GM13977 (cell line): ENCODE results near the gene IRX2.

Experiments
- DNase-seq: peaks from one replicate; pipeline ENCODE4 v3.0.0; 2012; ENCODE audit warnings: low spot score
- CTCF ChIP-seq: IDR thresholded peaks from 2 replicates; pipeline ENCODE4 v1.5.1; 2012; ENCODE audit warnings: mild to moderate bottlenecking, control low read depth; ENCODE audit not compliant: insufficient read depth; ENCODE audit errors: extremely low read depth, missing control alignments
- in situ Hi-C: fragments of 300-500 bp; cut with MboI; formaldehyde crosslinking; loops from one replicate; pipeline ENCODE4 v1.12.0; 2022; ENCODE audit warnings: low sequenced_read_pairs, low pct_unique_long_range_greater_than_20kb, mixed read lengths, inconsistent platforms; ENCODE audit not compliant: unreplicated experiment

The IRX2 gene

GRCh38 chr5:2711446-2712425 lies 39.7 kb downstream of the IRX2 start:
- in situ Hi-C loops, result no loop called here
- no peak for TF ChIP-seq CTCF
- DNase-seq, result no peak

GRCh38 chr5:2710910-2711309 lies 40.6 kb downstream of the IRX2 start:
- in situ Hi-C loops, result no loop called here
- DNase-seq, result no peak
- TF ChIP-seq CTCF, result no peak

- DNase-seq, result no peak
- no peak for TF ChIP-seq CTCF
- in situ Hi-C loops, result no loop called here
Observed at GRCh38 chr5:2709976-2710689, 41.3 kb downstream of the IRX2 start.

- no peak for DNase-seq
- TF ChIP-seq CTCF, result no peak
- in situ Hi-C loops, result no loop called here
Observed at GRCh38 chr5:2708751-2709150, 42.7 kb downstream of the IRX2 start.

- no peak for TF ChIP-seq CTCF
- DNase-seq, result no peak
- in situ Hi-C loops, result no loop called here
Observed at GRCh38 chr5:2708132-2708531, 43.3 kb downstream of the IRX2 start.

GRCh38 chr5:2705861-2706260 lies 45.6 kb downstream of the IRX2 start:
- in situ Hi-C loops, result no loop called here
- no peak for DNase-seq
- TF ChIP-seq CTCF, result no peak
